Cardiac muscle cell (in vitro differentiated cells and primary cell): ENCODE data around the gene CALN1. TPM values are rescaled to one million over a fixed set of nuclear protein-coding genes. Genes with fewer than 3 reads are reported as not detected.

Experiments used
- DNase-seq, 2 donors: peaks; one replicate each; pipeline versions ENCODE4 v3.0.0 to v3.0.0-alpha.2; 2010 to 2017; ENCODE audit warnings: low read depth in 1 of 2, low spot score in 1 of 2
- H3K27ac ChIP-seq: fragments of 200-600 bp; sonication (generic); 2 replicates; pipeline ENCODE4 v1.5.1; 2016
- H3K27me3 ChIP-seq: fragments of 200-600 bp; sonication (generic); 2 replicates; pipeline ENCODE4 v1.6.0; 2016; ENCODE audit warnings: control low read depth
- H3K36me3 ChIP-seq: fragments of 200-600 bp; sonication (generic); 2 replicates; pipeline ENCODE4 v1.5.1; 2016; ENCODE audit warnings: control low read depth
- H3K4me1 ChIP-seq: fragments of 200-600 bp; sonication (generic); 2 replicates; pipeline ENCODE4 v1.8.1; 2017; ENCODE audit warnings: low read depth, mild to moderate bottlenecking, mixed run types
- H3K4me3 ChIP-seq: fragments of 200-600 bp; sonication (generic); 2 replicates; pipeline ENCODE4 v1.5.1; 2016; ENCODE audit warnings: mild to moderate bottlenecking
- H3K9me3 ChIP-seq: fragments of 200-600 bp; sonication (generic); 2 replicates; pipeline ENCODE4 v1.5.1; 2017; ENCODE audit warnings: low read depth, mild to moderate bottlenecking, control low read depth
- polyA plus RNA-seq: library from polyadenylated mRNA; unstranded; fragments of >200 nt; fragmentation: Nextera tagmentation; extraction: Ambion mirVana; gene quantifications from 2 replicates; pipeline ENCODE4 v1.2.1, GENCODE V29; 2016
- total RNA-seq: library from RNA; depleted of rRNA; stranded (reverse); fragments of >200 nt; gene quantifications from 2 replicates; pipeline ENCODE4 v1.2.3, GENCODE V29; 2016
- TF ChIP-seq, protein P1 (sequence below): IDR thresholded peaks from 2 replicates; pipeline ENCODE4 v1.5.1; 2012; ENCODE audit warnings: low read depth, mild to moderate bottlenecking, low read length

The CALN1 gene
- total and polyA plus RNA-seq, 2 experiments from 2014 or later = 0.03 to 0.18 TPM

DNA sequence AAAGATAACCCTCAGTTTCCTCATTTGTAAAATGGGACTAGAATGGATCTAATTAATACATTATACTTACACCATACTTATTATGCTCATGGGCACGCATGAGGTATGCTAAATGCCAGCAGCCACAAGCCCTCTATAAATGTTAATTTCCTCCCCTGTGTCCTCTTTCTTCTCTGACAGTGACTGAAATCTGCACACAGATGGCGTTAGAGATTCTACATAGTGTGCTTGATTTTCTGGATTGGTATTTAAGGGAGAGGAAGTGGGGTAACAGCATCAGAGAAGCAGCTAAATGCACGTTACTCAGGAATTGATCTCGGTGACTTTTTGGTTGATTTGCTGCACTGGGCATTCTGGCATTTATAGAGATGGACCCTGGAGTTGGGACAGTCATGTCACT, 568.5 kb downstream of the CALN1 start:
- H3K4me3 ChIP-seq = no peak overlapping the region
- TF ChIP-seq, protein P1, sequence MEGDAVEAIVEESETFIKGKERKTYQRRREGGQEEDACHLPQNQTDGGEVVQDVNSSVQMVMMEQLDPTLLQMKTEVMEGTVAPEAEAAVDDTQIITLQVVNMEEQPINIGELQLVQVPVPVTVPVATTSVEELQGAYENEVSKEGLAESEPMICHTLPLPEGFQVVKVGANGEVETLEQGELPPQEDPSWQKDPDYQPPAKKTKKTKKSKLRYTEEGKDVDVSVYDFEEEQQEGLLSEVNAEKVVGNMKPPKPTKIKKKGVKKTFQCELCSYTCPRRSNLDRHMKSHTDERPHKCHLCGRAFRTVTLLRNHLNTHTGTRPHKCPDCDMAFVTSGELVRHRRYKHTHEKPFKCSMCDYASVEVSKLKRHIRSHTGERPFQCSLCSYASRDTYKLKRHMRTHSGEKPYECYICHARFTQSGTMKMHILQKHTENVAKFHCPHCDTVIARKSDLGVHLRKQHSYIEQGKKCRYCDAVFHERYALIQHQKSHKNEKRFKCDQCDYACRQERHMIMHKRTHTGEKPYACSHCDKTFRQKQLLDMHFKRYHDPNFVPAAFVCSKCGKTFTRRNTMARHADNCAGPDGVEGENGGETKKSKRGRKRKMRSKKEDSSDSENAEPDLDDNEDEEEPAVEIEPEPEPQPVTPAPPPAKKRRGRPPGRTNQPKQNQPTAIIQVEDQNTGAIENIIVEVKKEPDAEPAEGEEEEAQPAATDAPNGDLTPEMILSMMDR = no peak

GRCh38 chr7:71842786-71843185, 569.4 kb downstream of the CALN1 start:
- DNase-seq = no peak
- no peaks in the 10 kb centered on the region for H3K27me3 ChIP-seq
- TF ChIP-seq, protein P1 = no peak
- no peaks in the 10 kb centered on the region for H3K9me3 ChIP-seq
- H3K36me3 ChIP-seq = no peaks in the 10 kb centered on the region
- no peak overlapping the region for H3K4me3 ChIP-seq
- no peaks in the 10 kb centered on the region for H3K4me1 ChIP-seq
- H3K27ac ChIP-seq = no peak overlapping the region

More for the DNA sequence above, 568.5 kb downstream of the CALN1 start:
- no peak overlapping the region for H3K27ac ChIP-seq
- H3K36me3 ChIP-seq = no peaks in the 10 kb centered on the region
- H3K9me3 ChIP-seq = no peaks in the 10 kb centered on the region
- DNase-seq = no peak
- H3K4me1 ChIP-seq = no peaks in the 10 kb centered on the region
- H3K27me3 ChIP-seq = no peaks in the 10 kb centered on the region

DNA sequence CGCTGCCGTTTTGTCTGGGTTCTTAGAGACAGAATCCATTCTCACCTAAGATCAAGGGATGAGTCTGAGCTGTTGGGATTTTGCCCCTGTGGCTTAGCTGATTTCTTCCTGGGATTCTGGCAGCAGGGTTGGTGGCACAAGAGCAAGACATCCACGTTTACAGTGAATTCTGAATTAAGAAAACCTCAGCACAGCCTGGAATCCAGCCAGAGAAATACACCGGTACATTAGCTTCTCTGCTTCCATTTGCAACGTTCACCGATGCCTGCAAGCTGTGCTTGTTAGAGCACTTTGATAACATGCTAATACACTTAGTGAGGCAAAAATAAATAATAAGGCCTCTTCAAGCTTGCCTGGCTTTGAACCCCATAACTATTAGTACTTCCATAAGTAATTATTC, 569.8 kb downstream of the CALN1 start:
- no peaks in the 10 kb centered on the region for H3K9me3 ChIP-seq
- TF ChIP-seq, protein P1 = no peak
- H3K4me3 ChIP-seq = no peak overlapping the region
- no peaks in the 10 kb centered on the region for H3K4me1 ChIP-seq
- DNase-seq = no peak
- H3K27ac ChIP-seq = no peak overlapping the region
- H3K27me3 ChIP-seq = no peaks in the 10 kb centered on the region
- H3K36me3 ChIP-seq = no peaks in the 10 kb centered on the region

DNA sequence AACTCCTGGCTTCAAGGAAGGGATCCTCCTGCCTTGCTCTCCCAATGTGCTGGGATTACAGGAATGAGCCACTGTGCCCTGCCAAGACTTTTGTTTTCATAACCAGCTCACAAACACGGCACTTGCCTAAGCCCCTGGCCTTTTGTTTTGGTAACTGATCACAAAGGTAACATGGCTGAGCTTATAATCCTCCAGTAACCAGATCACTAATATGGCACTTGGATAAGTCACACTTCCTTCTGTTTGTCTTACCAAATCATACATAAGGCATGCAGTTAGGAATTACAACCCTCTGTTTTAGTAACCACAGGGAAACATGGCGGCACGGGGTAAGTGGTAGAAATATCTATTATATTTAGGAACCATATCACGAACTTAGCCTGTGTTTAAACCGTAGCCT, 577.1 kb downstream of the CALN1 start:
- H3K27ac ChIP-seq = no peak overlapping the region
- TF ChIP-seq, protein P1 = no peak
- H3K9me3 ChIP-seq = no peaks in the 10 kb centered on the region
- no peak overlapping the region for H3K4me3 ChIP-seq
- no peaks in the 10 kb centered on the region for H3K4me1 ChIP-seq
- no peaks in the 10 kb centered on the region for H3K36me3 ChIP-seq
- H3K27me3 ChIP-seq = no peaks in the 10 kb centered on the region
- no peak for DNase-seq

DNA sequence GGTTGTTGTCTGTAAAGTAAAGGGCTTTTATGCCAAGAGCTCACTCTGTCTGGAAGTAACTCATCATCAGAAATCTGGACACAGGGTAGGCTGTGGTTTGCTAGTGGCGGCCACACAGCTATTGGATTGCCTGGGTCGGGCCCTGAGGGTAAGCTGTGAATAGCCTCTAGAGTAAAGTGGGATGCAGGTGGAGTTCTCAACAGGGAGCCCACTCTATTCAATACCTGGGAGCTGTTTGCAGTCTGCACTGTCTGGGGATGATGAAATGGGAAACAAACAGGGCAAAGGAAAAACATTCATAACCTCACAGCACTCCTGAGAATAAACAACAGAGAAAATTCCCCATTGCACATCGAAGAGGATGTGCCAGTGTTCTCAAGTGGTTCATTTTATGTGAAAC, 582.6 kb downstream of the CALN1 start:
- no peaks in the 10 kb centered on the region for H3K36me3 ChIP-seq
- H3K4me1 ChIP-seq = no peaks in the 10 kb centered on the region
- H3K27me3 ChIP-seq = no peaks in the 10 kb centered on the region
- TF ChIP-seq, protein P1 = no peak
- H3K27ac ChIP-seq = no peak overlapping the region
- no peak overlapping the region for H3K4me3 ChIP-seq
- H3K9me3 ChIP-seq = no peaks in the 10 kb centered on the region
- DNase-seq = no peak

- no peak for DNase-seq
- H3K4me1 ChIP-seq = no peaks in the 10 kb centered on the region
- H3K27ac ChIP-seq = no peak overlapping the region
- no peaks in the 10 kb centered on the region for H3K36me3 ChIP-seq
- no peaks in the 10 kb centered on the region for H3K9me3 ChIP-seq
- H3K27me3 ChIP-seq = no peaks in the 10 kb centered on the region
- TF ChIP-seq, protein P1 = no peak
- no peak overlapping the region for H3K4me3 ChIP-seq
These were observed 583.8 kb downstream of the CALN1 start for GRCh38 chr7:71828361-71828760.
